GM18526 (cell line): Measurements from ENCODE around the gene LSMEM2.

Experiments used
- POLR2A ChIP-seq: IDR thresholded peaks from 3 replicates; pipeline ENCODE4 v1.6.1; 2011; ENCODE audit not compliant: insufficient read length; ENCODE audit errors: extremely low read depth

LSMEM2 gene

GRCh38 chr3:50297896-50298725 lies 19.2 kb downstream of the LSMEM2 start:
- no peak for TF ChIP-seq POLR2A

- TF ChIP-seq POLR2A = peak; percentile 79
These were observed 20.1 kb downstream of the LSMEM2 start, which contains the start of the genes HYAL3 and NAA80 for GRCh38 chr3:50298836-50299637. TSS of gene HYAL3 (minus strand) at chr3:50299405. CDS start at chr3:50295602, 3,803 bp downstream. TSS of gene NAA80 (minus strand) at chr3:50299405. CDS start at chr3:50297463, 1,942 bp downstream.

GRCh38 chr3:50299638-50299928 lies 20.7 kb downstream of the LSMEM2 start:
- no peak for TF ChIP-seq POLR2A

- no peak for TF ChIP-seq POLR2A
These were observed 21.2 kb downstream of the LSMEM2 start for GRCh38 chr3:50299929-50300680.

GRCh38 chr3:50300681-50301254 lies 21.9 kb downstream of the LSMEM2 start:
- TF ChIP-seq POLR2A = no peak

- TF ChIP-seq POLR2A = no peak
These were observed 23.5 kb downstream of the LSMEM2 start for GRCh38 chr3:50302095-50303012.

GRCh38 chr3:50303013-50303815 lies 24.3 kb downstream of the LSMEM2 start, which contains the start of gene HYAL1:
TSS of gene HYAL1 (minus strand) at chr3:50303574. CDS start at chr3:50302956, 618 bp downstream.
- no peak for TF ChIP-seq POLR2A

GRCh38 chr3:50304601-50305000 lies 25.7 kb downstream of the LSMEM2 start:
- TF ChIP-seq POLR2A = no peak

- no peak for TF ChIP-seq POLR2A
These were observed 35.5 kb downstream of the LSMEM2 start for GRCh38 chr3:50314342-50314741.

GRCh38 chr3:50314816-50315215 lies 35.9 kb downstream of the LSMEM2 start:
- no peak for TF ChIP-seq POLR2A

GRCh38 chr3:50316657-50317242 lies 37.9 kb downstream of the LSMEM2 start:
- no peak for TF ChIP-seq POLR2A

- no peak for TF ChIP-seq POLR2A
These were observed 38.4 kb downstream of the LSMEM2 start for GRCh38 chr3:50317300-50317699.

GRCh38 chr3:50318163-50318562 lies 39.3 kb downstream of the LSMEM2 start:
- TF ChIP-seq POLR2A = no peak
